Spinal cord (tissue), 10 donors: ENCODE results near the gene AP2M1. TPM values are rescaled to one million over a fixed set of nuclear protein-coding genes. Genes with fewer than 3 reads are reported as not detected.

Experiments
- DNase-seq, 6 donors: peaks; one replicate each; pipeline versions ENCODE4 v3.0.0 to v3.0.0-alpha.2; 2013 to 2015; ENCODE audit warnings: low spot score in 6 of 6, low read depth in 4 of 6
- H3K27ac ChIP-seq: one replicate; pipeline ENCODE4 v1.5.1; 2013; ENCODE audit warnings: low read depth, low read length, control low read depth
- H3K27me3 ChIP-seq: one replicate; pipeline ENCODE4 v1.6.1; 2013; ENCODE audit warnings: low read length; ENCODE audit not compliant: control insufficient read depth, insufficient read depth
- H3K36me3 ChIP-seq: one replicate; pipeline ENCODE4 v1.6.1; 2013; ENCODE audit warnings: low read length; ENCODE audit not compliant: control insufficient read depth, insufficient read depth
- H3K4me1 ChIP-seq: one replicate; pipeline ENCODE4 v1.6.1; 2013; ENCODE audit warnings: low read length; ENCODE audit not compliant: control insufficient read depth, insufficient read depth
- H3K4me3 ChIP-seq: one replicate; pipeline ENCODE4 v1.5.1; 2013; ENCODE audit warnings: low read depth, low read length, control low read depth
- H3K9me3 ChIP-seq: one replicate; pipeline ENCODE4 v1.6.1; 2013; ENCODE audit warnings: low read length; ENCODE audit not compliant: control insufficient read depth, insufficient read depth
- WGBS: methylation state at CpG from one replicate; pipeline ENCODE4 v1.1.5; 2013; ENCODE audit warnings: missing lambda C conversion rate; ENCODE audit not compliant: insufficient coverage; 5-methylcytosine and 5-hydroxymethylcytosine counted together
- polyA plus RNA-seq, 2 donors: library from polyadenylated mRNA; unstranded; fragments of 120-200 nt; gene quantifications; one replicate each; pipeline ENCODE4 v1.2.1, GENCODE V29; 2013; ENCODE audit not compliant: insufficient read length in 2 of 2
- total RNA-seq, 2 donors: library from RNA; depleted of rRNA in 1 of 2; stranded (reverse); fragments of 120-200 nt in 1 of 2; fragments of >200 nt in 1 of 2; gene quantifications; one replicate each; pipeline versions ENCODE4 v1.2.3 to v1.2.4, GENCODE V29; 2013 to 2014
- donor health status: healthy.

The AP2M1 gene
- total and polyA plus RNA-seq, 4 donors: 293 to 556 (median 415) TPM

GRCh38 chr3:184230081-184230602 lies 55.5 kb downstream of the AP2M1 start:
- peak in 1 of 6 donors; percentile 21 for DNase-seq

GRCh38 chr3:184230603-184231528 lies 56.2 kb downstream of the AP2M1 start:
- H3K4me3 ChIP-seq: no peak overlapping the region
- peaks cover 31% of the 10 kb centered on the region for H3K4me1 ChIP-seq
- no peaks in the 10 kb centered on the region for H3K9me3 ChIP-seq
- DNase-seq: peak in 1 of 6 donors; percentile 45
- H3K27ac ChIP-seq: no peak overlapping the region
- H3K36me3 ChIP-seq: peaks cover 9% of the 10 kb centered on the region
- WGBS: 4% methylated on average over 79 of the region's 79 CpGs
- H3K27me3 ChIP-seq: peaks cover 31% of the 10 kb centered on the region

More at GRCh38 chr3:184230081-184230602, 55.5 kb downstream of the AP2M1 start:
- peak overlapping the region; percentile 42 for H3K4me3 ChIP-seq
- under 1% methylated on average over 51 of the region's 61 CpGs for WGBS
- H3K9me3 ChIP-seq: no peaks in the 10 kb centered on the region
- peaks cover 31% of the 10 kb centered on the region for H3K27me3 ChIP-seq
- peaks cover 9% of the 10 kb centered on the region for H3K36me3 ChIP-seq
- H3K27ac ChIP-seq: no peak overlapping the region
- H3K4me1 ChIP-seq: peaks cover 31% of the 10 kb centered on the region

- H3K4me3 ChIP-seq: no peak overlapping the region
- H3K27me3 ChIP-seq: peaks cover 31% of the 10 kb centered on the region
- DNase-seq: no peak
- H3K4me1 ChIP-seq: peaks cover 31% of the 10 kb centered on the region
- peaks cover 12% of the 10 kb centered on the region for H3K36me3 ChIP-seq
- no peaks in the 10 kb centered on the region for H3K9me3 ChIP-seq
- no peak overlapping the region for H3K27ac ChIP-seq
- WGBS: 13% methylated on average over 2 of the region's 3 CpGs
Observed at GRCh38 chr3:184231671-184232070, 57.0 kb downstream of the AP2M1 start.

GRCh38 chr3:184233127-184233843 lies 58.6 kb downstream of the AP2M1 start:
- H3K27ac ChIP-seq: no peak overlapping the region
- peaks cover 12% of the 10 kb centered on the region for H3K36me3 ChIP-seq
- H3K4me3 ChIP-seq: no peak overlapping the region
- H3K4me1 ChIP-seq: peaks cover 31% of the 10 kb centered on the region
- DNase-seq: no peak
- WGBS: 86% methylated on average over 21 of the region's 23 CpGs
- peaks cover 24% of the 10 kb centered on the region for H3K27me3 ChIP-seq
- no peaks in the 10 kb centered on the region for H3K9me3 ChIP-seq

Other genes with a start within 250 kb of the AP2M1 start
- gene ABCC5, start 157.0 kb upstream of the AP2M1 start, total RNA-seq: 10 to 100 TPM; 40.7 to 43.0 TPM
- 10 to 100 TPM; 77.3 to 89.2 TPM for gene ABCC5, start 157.0 kb upstream of the AP2M1 start, polyA plus RNA-seq
- not detected for gene HTR3D, start 143.1 kb upstream of the AP2M1 start, total RNA-seq
- not detected for gene HTR3D, start 143.1 kb upstream of the AP2M1 start, polyA plus RNA-seq
- gene HTR3C, start 121.8 kb upstream of the AP2M1 start, total RNA-seq: not detected
- not detected for gene HTR3C, start 121.8 kb upstream of the AP2M1 start, polyA plus RNA-seq
- not detected for gene HTR3E, start 77.8 kb upstream of the AP2M1 start, total RNA-seq
- not detected for gene HTR3E, start 77.8 kb upstream of the AP2M1 start, polyA plus RNA-seq
- gene EIF2B5, start 39.5 kb upstream of the AP2M1 start, total RNA-seq: 10 to 100 TPM; 38.3 to 39.0 TPM
- 10 to 100 TPM; 52.6 to 58.9 TPM for gene EIF2B5, start 39.5 kb upstream of the AP2M1 start, polyA plus RNA-seq
- 10 to 100 TPM; 20.7 to 43.7 TPM for gene DVL3, start 19.5 kb upstream of the AP2M1 start, total RNA-seq
- 100 to 1,000 TPM; 105 to 114 TPM for gene DVL3, start 19.5 kb upstream of the AP2M1 start, polyA plus RNA-seq
- 10 to 100 TPM; 47.9 to 49.5 TPM for gene ABCF3, start 11.3 kb downstream of the AP2M1 start, total RNA-seq
- 10 to 100 TPM; 78.4 to 94.4 TPM for gene ABCF3, start 11.3 kb downstream of the AP2M1 start, polyA plus RNA-seq
- gene VWA5B2, start 54.7 kb downstream of the AP2M1 start, total RNA-seq: 10 to 100 TPM in 1 of 2 donors, 1 to 10 TPM in 1; 4.6 to 12.0 TPM
- gene VWA5B2, start 54.7 kb downstream of the AP2M1 start, polyA plus RNA-seq: 10 to 100 TPM; 36.4 to 55.5 TPM
- gene ALG3, start 74.1 kb downstream of the AP2M1 start, total RNA-seq: 10 to 100 TPM in 1 of 2 donors, 1 to 10 TPM in 1; 9.1 to 13.2 TPM
- gene ALG3, start 74.1 kb downstream of the AP2M1 start, polyA plus RNA-seq: 10 to 100 TPM; 25.4 to 29.4 TPM
- 1 to 10 TPM in 1 of 2 donors, under 1 TPM in 1; 0.40 to 1.9 TPM for gene EEF1AKMT4, start 74.8 kb downstream of the AP2M1 start, total RNA-seq
- 1 to 10 TPM; 1.8 to 1.9 TPM for gene EEF1AKMT4, start 74.8 kb downstream of the AP2M1 start, polyA plus RNA-seq
- 1 to 10 TPM; 9.1 to 9.6 TPM for gene CAMK2N2, start 86.7 kb downstream of the AP2M1 start, total RNA-seq
- gene CAMK2N2, start 86.7 kb downstream of the AP2M1 start, polyA plus RNA-seq: 100 to 1,000 TPM; 203 to 204 TPM
- gene ECE2, start 101.2 kb downstream of the AP2M1 start, total RNA-seq: 10 to 100 TPM in 1 of 2 donors, 1 to 10 TPM in 1; 3.6 to 12.5 TPM
- 10 to 100 TPM; 18.6 to 23.1 TPM for gene ECE2, start 101.2 kb downstream of the AP2M1 start, polyA plus RNA-seq
- 100 to 1,000 TPM; 177 to 237 TPM for gene PSMD2, start 124.4 kb downstream of the AP2M1 start, total RNA-seq
- gene PSMD2, start 124.4 kb downstream of the AP2M1 start, polyA plus RNA-seq: 100 to 1,000 TPM; 268 to 275 TPM
- 100 to 1,000 TPM; 132 to 139 TPM for gene EIF4G1, start 139.8 kb downstream of the AP2M1 start, total RNA-seq
- 100 to 1,000 TPM; 187 TPM for gene EIF4G1, start 139.8 kb downstream of the AP2M1 start, polyA plus RNA-seq
- 10 to 100 TPM; 35.4 to 43.8 TPM for gene FAM131A, start 162.7 kb downstream of the AP2M1 start, total RNA-seq
- gene FAM131A, start 162.7 kb downstream of the AP2M1 start, polyA plus RNA-seq: 10 to 100 TPM; 50.1 to 57.3 TPM
- gene CLCN2, start 186.8 kb downstream of the AP2M1 start, total RNA-seq: 10 to 100 TPM; 13.1 to 41.3 TPM
- 10 to 100 TPM; 13.7 to 28.5 TPM for gene CLCN2, start 186.8 kb downstream of the AP2M1 start, polyA plus RNA-seq
- gene POLR2H, start 186.9 kb downstream of the AP2M1 start, total RNA-seq: 10 to 100 TPM; 45.4 to 76.9 TPM
- gene POLR2H, start 186.9 kb downstream of the AP2M1 start, polyA plus RNA-seq: 10 to 100 TPM; 54.1 to 81.2 TPM
- gene THPO, start 203.4 kb downstream of the AP2M1 start, total RNA-seq: 1 to 10 TPM in 1 of 2 donors, under 1 TPM in 1; 0.40 to 2.6 TPM
- 1 to 10 TPM; 1.8 to 2.0 TPM for gene THPO, start 203.4 kb downstream of the AP2M1 start, polyA plus RNA-seq
- gene CHRD, start 205.2 kb downstream of the AP2M1 start, total RNA-seq: 10 to 100 TPM; 11.4 to 18.3 TPM
- 10 to 100 TPM; 17.4 to 23.7 TPM for gene CHRD, start 205.2 kb downstream of the AP2M1 start, polyA plus RNA-seq